Activated CD8-positive, alpha-beta T cell treated with anti-CD3 and anti-CD28 coated beads for 36 hours (primary cell): ENCODE data around the gene OR1A2. TPM values are rescaled to one million over a fixed set of nuclear protein-coding genes. Genes with fewer than 3 reads are reported as not detected.

Experiments
- ATAC-seq: fragments of 200-7000 bp; cut with Tn5 transposase; one replicate; pipeline ENCODE4 v1.10.0; 2021; ENCODE audit warnings: mild to moderate bottlenecking, moderate library complexity
- CTCF ChIA-PET: fragments of 350-600 bp; sonication (Branson Sonifier 250); formaldehyde crosslinking; loops from one replicate; lab custom pipeline; 2021; ENCODE audit warnings: antibody characterized with exemption; lab: Charles Lee
- POLR2A ChIA-PET: fragments of 350-600 bp; sonication (Branson Sonifier 250); formaldehyde crosslinking; loops from one replicate; lab custom pipeline; 2021; ENCODE audit warnings: antibody characterized with exemption; lab: Charles Lee
- DNase-seq: peaks from one replicate; pipeline ENCODE4 v3.0.0-alpha.2; 2020
- H3K27ac Mint-ChIP-seq: one replicate; pipeline ENCODE4 v1.8.0; 2021; ENCODE audit warnings: mild to moderate bottlenecking, mixed read lengths
- H3K27me3 Mint-ChIP-seq: one replicate; pipeline ENCODE4 v1.8.0; 2021; ENCODE audit warnings: mixed read lengths
- H3K36me3 Mint-ChIP-seq: one replicate; pipeline ENCODE4 v1.8.0; 2021; ENCODE audit warnings: low read depth, mixed read lengths
- H3K4me1 Mint-ChIP-seq: one replicate; pipeline ENCODE4 v1.8.0; 2021; ENCODE audit warnings: low read depth, mixed read lengths
- H3K4me3 Mint-ChIP-seq: one replicate; pipeline ENCODE4 v1.8.0; 2021; ENCODE audit warnings: mild to moderate bottlenecking, moderate library complexity, mixed read lengths
- H3K9me3 Mint-ChIP-seq: one replicate; pipeline ENCODE4 v1.8.0; 2021; ENCODE audit warnings: mixed read lengths
- intact Hi-C: fragments of 100-400 bp; cut with micrococcal nuclease; formaldehyde crosslinking; loops from one replicate; pipeline ENCODE4 v1.10.0; 2022
- total RNA-seq, 2 experiments: library from RNA; stranded (reverse); gene quantifications; one replicate each; pipeline ENCODE4 v1.2.3, GENCODE V29; 2021
- TF ChIP-seq, protein P1 (sequence below): fragments of 200-600 bp; IDR thresholded peaks from one replicate; pipeline ENCODE4 v1.8.0; 2022; ENCODE audit warnings: antibody characterized with exemption, mild to moderate bottlenecking

OR1A2 gene, protein sequence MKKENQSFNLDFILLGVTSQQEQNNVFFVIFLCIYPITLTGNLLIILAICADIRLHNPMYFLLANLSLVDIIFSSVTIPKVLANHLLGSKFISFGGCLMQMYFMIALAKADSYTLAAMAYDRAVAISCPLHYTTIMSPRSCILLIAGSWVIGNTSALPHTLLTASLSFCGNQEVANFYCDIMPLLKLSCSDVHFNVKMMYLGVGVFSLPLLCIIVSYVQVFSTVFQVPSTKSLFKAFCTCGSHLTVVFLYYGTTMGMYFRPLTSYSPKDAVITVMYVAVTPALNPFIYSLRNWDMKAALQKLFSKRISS
- not detected for total RNA-seq

DNA sequence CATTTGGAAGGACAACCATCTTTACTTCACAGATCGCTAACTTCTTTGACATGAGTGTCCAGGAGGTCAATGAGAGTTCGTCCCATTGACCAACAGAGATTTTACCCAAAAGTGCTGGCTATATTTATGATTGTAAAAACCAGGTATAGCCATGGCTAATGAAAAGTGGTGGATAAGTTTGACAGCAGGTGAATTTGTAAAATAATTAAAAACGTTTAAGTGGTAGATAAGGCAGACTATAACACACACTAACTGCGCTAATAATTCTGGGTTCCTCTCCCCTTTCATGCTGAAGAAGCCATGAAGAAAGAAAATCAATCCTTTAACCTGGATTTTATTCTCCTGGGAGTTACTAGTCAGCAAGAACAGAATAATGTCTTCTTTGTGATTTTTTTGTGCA, at the start of gene OR1A2:
Gene OR1A2, plus strand, starts transcription at position 301 of the 400 bp plus-strand sequence. Its CDS starts 0 bp downstream, at position 301.
- H3K4me1 Mint-ChIP-seq, result no peaks in the 10 kb centered on the region
- no peak for ATAC-seq
- intact Hi-C loops, result no loop called here
- peaks cover 15% of the 10 kb centered on the region for H3K27me3 Mint-ChIP-seq
- H3K27ac Mint-ChIP-seq, result no peak within 1 kb of the TSS
- TF ChIP-seq, protein P1, sequence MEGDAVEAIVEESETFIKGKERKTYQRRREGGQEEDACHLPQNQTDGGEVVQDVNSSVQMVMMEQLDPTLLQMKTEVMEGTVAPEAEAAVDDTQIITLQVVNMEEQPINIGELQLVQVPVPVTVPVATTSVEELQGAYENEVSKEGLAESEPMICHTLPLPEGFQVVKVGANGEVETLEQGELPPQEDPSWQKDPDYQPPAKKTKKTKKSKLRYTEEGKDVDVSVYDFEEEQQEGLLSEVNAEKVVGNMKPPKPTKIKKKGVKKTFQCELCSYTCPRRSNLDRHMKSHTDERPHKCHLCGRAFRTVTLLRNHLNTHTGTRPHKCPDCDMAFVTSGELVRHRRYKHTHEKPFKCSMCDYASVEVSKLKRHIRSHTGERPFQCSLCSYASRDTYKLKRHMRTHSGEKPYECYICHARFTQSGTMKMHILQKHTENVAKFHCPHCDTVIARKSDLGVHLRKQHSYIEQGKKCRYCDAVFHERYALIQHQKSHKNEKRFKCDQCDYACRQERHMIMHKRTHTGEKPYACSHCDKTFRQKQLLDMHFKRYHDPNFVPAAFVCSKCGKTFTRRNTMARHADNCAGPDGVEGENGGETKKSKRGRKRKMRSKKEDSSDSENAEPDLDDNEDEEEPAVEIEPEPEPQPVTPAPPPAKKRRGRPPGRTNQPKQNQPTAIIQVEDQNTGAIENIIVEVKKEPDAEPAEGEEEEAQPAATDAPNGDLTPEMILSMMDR, result no peak
- POLR2A ChIA-PET, result no interaction called here
- H3K4me3 Mint-ChIP-seq, result no peak within 1 kb of the TSS
- no peaks in the 10 kb centered on the region for H3K36me3 Mint-ChIP-seq
- no peak for DNase-seq
- CTCF ChIA-PET, result no interaction called here
- peaks cover 6% of the 10 kb centered on the region for H3K9me3 Mint-ChIP-seq

DNA sequence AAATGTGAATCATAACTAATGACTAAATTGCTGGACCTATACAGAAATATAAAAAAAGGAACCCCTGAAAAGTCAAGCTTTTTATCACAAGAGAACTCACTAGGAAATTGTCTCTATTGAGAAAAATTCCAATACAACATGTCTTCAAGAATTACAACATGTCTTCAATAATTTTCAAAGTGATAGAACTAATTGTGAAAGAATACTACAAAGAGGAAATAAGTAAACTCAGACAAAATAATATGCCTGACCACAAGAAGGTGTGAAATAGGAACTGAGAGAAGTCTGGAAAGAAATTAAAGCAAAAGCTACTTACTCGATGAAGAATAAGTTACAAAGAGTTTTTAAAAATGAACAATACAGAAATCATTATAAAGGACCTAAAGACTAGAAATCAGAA, 40.1 kb upstream of the OR1A2 start:
- H3K36me3 Mint-ChIP-seq, result no peaks in the 10 kb centered on the region
- DNase-seq (no peak), ATAC-seq (no peak)
- ChIA-PET POLR2A (no interaction called here), CTCF (no interaction called here)
- no peak overlapping the region for H3K4me3 Mint-ChIP-seq
- peaks cover 18% of the 10 kb centered on the region for H3K27me3 Mint-ChIP-seq
- intact Hi-C loops, result no loop called here
- H3K4me1 Mint-ChIP-seq, result no peaks in the 10 kb centered on the region
- no peak overlapping the region for H3K27ac Mint-ChIP-seq
- H3K9me3 Mint-ChIP-seq, result peaks cover 3% of the 10 kb centered on the region
- TF ChIP-seq, protein P1, result no peak

DNA sequence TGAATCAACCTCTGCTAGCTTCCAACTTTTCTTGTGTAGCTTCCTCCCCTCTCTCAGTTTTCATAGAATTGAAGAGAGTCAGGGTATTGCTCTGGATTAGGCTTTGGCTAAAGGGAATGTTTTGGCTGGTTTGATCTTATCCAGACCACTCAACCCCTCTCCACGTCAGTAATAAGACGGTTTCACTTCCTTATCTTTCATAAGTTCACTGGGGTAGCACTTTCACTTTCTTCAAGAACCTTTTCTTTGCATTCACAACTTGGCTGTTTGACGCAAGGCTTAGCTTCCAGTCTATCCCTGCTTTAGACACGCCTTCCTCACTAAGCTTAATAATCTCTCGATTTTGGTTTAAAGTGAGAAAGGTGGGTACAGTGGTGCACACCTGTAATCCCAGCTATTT, 29.7 kb upstream of the OR1A2 start:
- Mint-ChIP-seq H3K9me3 (peaks cover 6% of the 10 kb centered on the region), H3K4me3 (no peak overlapping the region)

DNA sequence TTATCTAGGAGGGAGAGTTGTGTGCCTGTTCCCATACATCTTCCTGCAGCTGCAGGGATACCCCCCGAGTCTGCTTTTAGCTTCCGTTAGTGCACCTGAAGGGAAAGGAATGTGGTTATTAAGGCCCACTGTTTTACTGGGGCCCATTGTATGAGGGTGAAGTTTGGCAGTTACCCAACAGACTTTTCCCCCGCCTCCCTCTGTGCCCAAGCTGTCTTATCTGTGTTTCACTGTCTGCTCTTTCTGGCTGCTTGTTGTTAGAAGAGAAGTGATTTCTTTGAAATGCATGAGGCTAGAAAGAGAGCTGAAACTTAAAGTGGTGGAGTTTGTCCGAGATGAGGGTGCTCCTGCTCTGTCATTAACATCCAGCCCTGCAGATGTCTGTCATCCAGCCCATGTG, 7.4 kb upstream of the OR1A2 start:
- ATAC-seq (no peak), DNase-seq (no peak)
- Mint-ChIP-seq H3K36me3 (no peaks in the 10 kb centered on the region), H3K4me3 (no peak overlapping the region), H3K27ac (no peak overlapping the region), H3K27me3 (peaks cover 4% of the 10 kb centered on the region), H3K9me3 (no peaks in the 10 kb centered on the region), H3K4me1 (no peaks in the 10 kb centered on the region)
- POLR2A ChIA-PET, result no interaction called here
- TF ChIP-seq, protein P1, result no peak
- CTCF ChIA-PET, result no interaction called here
- intact Hi-C loops, result no loop called here

More for the DNA sequence above, 29.7 kb upstream of the OR1A2 start:
- Mint-ChIP-seq H3K36me3 (no peaks in the 10 kb centered on the region), H3K27ac (no peak overlapping the region), H3K4me1 (no peaks in the 10 kb centered on the region), H3K27me3 (peaks cover 4% of the 10 kb centered on the region)
- POLR2A ChIA-PET, result no interaction called here
- intact Hi-C loops, result no loop called here
- ATAC-seq (no peak), DNase-seq (no peak)
- TF ChIP-seq, protein P1, result no peak
- CTCF ChIA-PET, result no interaction called here

DNA sequence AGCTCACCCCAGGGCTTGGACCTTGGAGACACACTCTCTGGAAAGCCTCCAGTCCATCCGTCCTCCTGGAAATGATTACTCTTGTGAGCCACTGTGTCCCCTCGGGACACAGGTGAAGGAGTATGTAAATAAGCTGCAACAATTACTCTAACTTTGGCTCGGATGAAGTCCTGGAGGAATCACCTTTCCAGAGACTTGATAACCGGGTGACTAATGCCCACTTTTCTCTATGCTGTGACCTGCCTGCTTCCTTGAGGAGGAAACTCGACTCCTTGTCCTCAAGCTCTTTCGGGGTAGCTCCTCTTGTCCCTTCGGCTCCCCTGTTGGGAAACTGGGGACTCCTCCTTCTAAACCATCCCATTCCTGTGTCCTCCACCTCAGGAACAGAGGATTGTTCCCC, 10.0 kb downstream of the OR1A2 start, which contains the start of gene OR1A1:
Gene OR1A1, plus strand, starts transcription at position 301 of the 400 bp plus-strand sequence. CDS start 7,954 bp downstream, outside the sequence.
- Mint-ChIP-seq H3K27me3 (peaks cover 2% of the 10 kb centered on the region), H3K27ac (no peak within 1 kb of the TSS), H3K9me3 (peaks cover 3% of the 10 kb centered on the region), H3K36me3 (no peaks in the 10 kb centered on the region), H3K4me3 (no peak within 1 kb of the TSS), H3K4me1 (no peaks in the 10 kb centered on the region)
- TF ChIP-seq, protein P1, result no peak
- intact Hi-C loops, result no loop called here
- POLR2A ChIA-PET, result no interaction called here
- CTCF ChIA-PET, result no interaction called here
- ATAC-seq, result no peak
- no peak for DNase-seq
